ENCODE results near the gene CHMP6.

The CHMP6 gene

GRCh38 chr17:80982426-80982974 lies 9.1 kb upstream of the CHMP6 start:
- TF ChIP-seq JUND (IDR thresholded peaks at IDR 0.05; ENCODE audit: low read depth) = no peak
- DNase-seq (ENCODE audit: low read depth in 1 of 2, low spot score in 1 of 2) = no peak
- in situ Hi-C loops (cut with HindIII; ENCODE audit: low pct_unique_long_range_greater_than_20kb, low sequenced_read_pairs) = no loop called here

- DNase-seq (ENCODE audit: low read depth in 1 of 2, low spot score in 1 of 2) = no peak
- TF ChIP-seq JUND (IDR thresholded peaks at IDR 0.05; ENCODE audit: low read depth) = no peak
- in situ Hi-C loops (cut with HindIII; ENCODE audit: low pct_unique_long_range_greater_than_20kb, low sequenced_read_pairs) = no loop called here
These were observed 8.1 kb upstream of the CHMP6 start for GRCh38 chr17:80983545-80983944.

GRCh38 chr17:80984749-80985148 lies 6.9 kb upstream of the CHMP6 start:
- DNase-seq (ENCODE audit: low read depth in 1 of 2, low spot score in 1 of 2) = no peak
- in situ Hi-C loops (cut with HindIII; ENCODE audit: low pct_unique_long_range_greater_than_20kb, low sequenced_read_pairs) = no loop called here
- no peak for TF ChIP-seq JUND (IDR thresholded peaks at IDR 0.05; ENCODE audit: low read depth)

- DNase-seq (ENCODE audit: low read depth in 1 of 2, low spot score in 1 of 2) = no peak
- in situ Hi-C loops (cut with HindIII; ENCODE audit: low pct_unique_long_range_greater_than_20kb, low sequenced_read_pairs) = no loop called here
- TF ChIP-seq JUND (IDR thresholded peaks at IDR 0.05; ENCODE audit: low read depth) = no peak
These were observed 5.6 kb upstream of the CHMP6 start for GRCh38 chr17:80986046-80986445.

- no peak for DNase-seq (ENCODE audit: low read depth in 1 of 2, low spot score in 1 of 2)
- no peak for TF ChIP-seq JUND (IDR thresholded peaks at IDR 0.05; ENCODE audit: low read depth)
- in situ Hi-C loops (cut with HindIII; ENCODE audit: low pct_unique_long_range_greater_than_20kb, low sequenced_read_pairs) = no loop called here
These were observed 4.7 kb upstream of the CHMP6 start for GRCh38 chr17:80986816-80987475.

GRCh38 chr17:80987941-80988461 lies 3.6 kb upstream of the CHMP6 start:
- in situ Hi-C loops (cut with HindIII; ENCODE audit: low pct_unique_long_range_greater_than_20kb, low sequenced_read_pairs) = no loop called here
- no peak for TF ChIP-seq JUND (IDR thresholded peaks at IDR 0.05; ENCODE audit: low read depth)
- DNase-seq (ENCODE audit: low read depth in 1 of 2, low spot score in 1 of 2) = peak in 1 of 2 experiments; percentile 64

GRCh38 chr17:80989586-80989913 lies 2.1 kb upstream of the CHMP6 start:
- in situ Hi-C loops (cut with HindIII; ENCODE audit: low pct_unique_long_range_greater_than_20kb, low sequenced_read_pairs) = no loop called here
- no peak for TF ChIP-seq JUND (IDR thresholded peaks at IDR 0.05; ENCODE audit: low read depth)
- no peak for DNase-seq (ENCODE audit: low read depth in 1 of 2, low spot score in 1 of 2)

GRCh38 chr17:80990921-80991644 lies 558 bp upstream of the CHMP6 start:
- no peak for TF ChIP-seq JUND (IDR thresholded peaks at IDR 0.05; ENCODE audit: low read depth)
- no peak for DNase-seq (ENCODE audit: low read depth in 1 of 2, low spot score in 1 of 2)
- in situ Hi-C loops (cut with HindIII; ENCODE audit: low pct_unique_long_range_greater_than_20kb, low sequenced_read_pairs) = no loop called here

- peak in 1 of 2 experiments; percentile 63 for DNase-seq (ENCODE audit: low read depth in 1 of 2, low spot score in 1 of 2)
- no peak for TF ChIP-seq JUND (IDR thresholded peaks at IDR 0.05; ENCODE audit: low read depth)
- in situ Hi-C loops (cut with HindIII; ENCODE audit: low pct_unique_long_range_greater_than_20kb, low sequenced_read_pairs) = no loop called here
These were observed 671 bp downstream of the CHMP6 start for GRCh38 chr17:80992077-80992947.

DNA sequence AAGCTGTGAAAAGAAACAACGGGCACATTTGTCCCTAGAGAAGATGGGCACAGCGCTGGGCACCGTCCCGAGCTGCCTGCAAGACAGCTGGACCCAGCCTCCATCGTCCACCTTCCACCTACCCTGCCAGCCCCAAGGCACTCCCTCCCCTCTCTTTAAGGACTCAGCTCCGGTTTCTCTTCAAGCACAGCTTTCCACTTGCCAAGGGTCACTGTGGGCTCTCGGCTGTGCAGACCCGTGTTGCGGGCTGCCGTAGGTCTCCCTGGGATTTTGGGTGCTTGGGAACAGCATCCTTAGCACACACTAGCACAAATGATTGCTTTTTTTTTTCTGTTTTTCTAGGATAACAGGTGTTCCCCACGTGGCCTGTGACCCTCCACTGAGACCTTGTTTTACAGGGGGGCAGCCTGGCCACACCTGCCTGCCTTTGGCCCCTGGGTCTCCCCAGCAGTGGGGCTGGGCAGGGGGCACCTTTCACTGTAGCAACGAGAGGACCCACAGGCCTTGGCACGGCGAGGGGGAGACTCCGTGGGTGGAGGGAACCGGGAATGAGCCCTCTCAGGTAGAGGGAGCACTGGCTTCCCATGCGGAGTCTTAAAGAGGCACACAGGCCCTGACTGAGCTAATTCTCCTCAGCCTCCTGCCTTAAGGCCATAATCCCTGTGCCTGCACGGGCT lies 1.4 kb downstream of the CHMP6 start:
- in situ Hi-C loops (cut with HindIII; ENCODE audit: low pct_unique_long_range_greater_than_20kb, low sequenced_read_pairs) = no loop called here
- TF ChIP-seq JUND (IDR thresholded peaks at IDR 0.05; ENCODE audit: low read depth) = no peak
- DNase-seq (ENCODE audit: low read depth in 1 of 2, low spot score in 1 of 2) = peak in 1 of 2 experiments; percentile 31

DNA sequence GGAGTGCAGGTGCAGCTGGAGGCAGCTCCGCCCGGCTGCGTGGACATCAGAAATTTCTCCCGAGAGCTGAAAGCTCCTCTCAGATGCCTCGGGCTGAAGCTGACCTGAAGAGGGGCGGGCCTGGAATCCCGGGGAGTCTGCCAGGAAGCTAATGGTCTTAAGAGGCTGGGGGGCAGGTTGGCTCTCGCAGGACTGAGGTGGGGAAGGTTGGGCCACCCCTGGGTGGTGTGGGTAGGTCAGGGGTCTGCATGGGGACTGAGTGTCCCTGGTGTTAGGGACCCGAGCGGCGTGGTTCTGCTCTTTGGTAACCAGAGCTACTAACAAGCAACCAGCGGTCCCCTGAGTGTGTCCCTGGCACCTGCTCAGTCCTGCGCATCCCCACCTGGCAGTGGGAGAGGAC lies 3.5 kb downstream of the CHMP6 start:
- in situ Hi-C loops (cut with HindIII; ENCODE audit: low pct_unique_long_range_greater_than_20kb, low sequenced_read_pairs) = no loop called here
- DNase-seq (ENCODE audit: low read depth in 1 of 2, low spot score in 1 of 2) = no peak
- TF ChIP-seq JUND (IDR thresholded peaks at IDR 0.05; ENCODE audit: low read depth) = no peak
